Natural killer cell (primary cell): ENCODE measurements around the gene PAPOLA. TPM values are rescaled to one million over a fixed set of nuclear protein-coding genes. Genes with fewer than 3 reads are reported as not detected.
"Not testable (repeated sequence)": the region's sequence is repeated elsewhere in the genome, so short reads cannot be mapped to it uniquely, and the experiment has no call there.

Source experiments
- ATAC-seq, 3 donors: fragments of 150-1000 bp in 2 of 3; fragments of 200-7000 bp in 1 of 3; cut with Tn5 transposase; 1 replicate in 1 of 3; 2 replicates in 2 of 3; pipeline ENCODE4 v1.10.0; 2021; ENCODE audit warnings: mild to moderate bottlenecking in 2 of 3, moderate library complexity in 2 of 3
- DNase-seq, 2 donors: peaks; one replicate each; pipeline versions ENCODE4 v3.0.0 to v3.0.0-alpha.2; 2013 to 2021; ENCODE audit warnings: mixed read lengths in 1 of 2
- H3K27ac ChIP-seq: one replicate; pipeline ENCODE4 v1.5.1; 2013; ENCODE audit warnings: mild to moderate bottlenecking, low read length
- H3K27me3 ChIP-seq: one replicate; pipeline ENCODE4 v1.6.1; 2013; ENCODE audit warnings: low read length; ENCODE audit not compliant: control insufficient read depth, insufficient read depth
- H3K36me3 ChIP-seq: one replicate; pipeline ENCODE4 v1.6.1; 2013; ENCODE audit warnings: low read length; ENCODE audit not compliant: control insufficient read depth, insufficient read depth
- H3K4me1 ChIP-seq: one replicate; pipeline ENCODE4 v1.6.1; 2013; ENCODE audit warnings: low read length; ENCODE audit not compliant: control insufficient read depth, insufficient read depth
- H3K4me3 ChIP-seq: one replicate; pipeline ENCODE4 v1.5.1; 2013; ENCODE audit warnings: low read length
- H3K9me3 ChIP-seq: one replicate; pipeline ENCODE4 v1.6.1; 2013; ENCODE audit warnings: low read length; ENCODE audit not compliant: control insufficient read depth, insufficient read depth
- H3K27ac Mint-ChIP-seq, 2 donors: one replicate each; pipeline ENCODE4 v1.8.0; 2022; ENCODE audit warnings: mild to moderate bottlenecking in 2 of 2, mixed read lengths in 2 of 2, moderate library complexity in 1 of 2
- H3K27me3 Mint-ChIP-seq, 2 donors: one replicate each; pipeline ENCODE4 v1.8.0; 2022; ENCODE audit warnings: low read depth in 2 of 2, mixed read lengths in 2 of 2
- H3K36me3 Mint-ChIP-seq: one replicate; pipeline ENCODE4 v1.8.0; 2022; ENCODE audit warnings: mixed read lengths
- H3K4me1 Mint-ChIP-seq, 2 donors: one replicate each; pipeline ENCODE4 v1.8.0; 2022; ENCODE audit warnings: mixed read lengths in 2 of 2
- H3K4me3 Mint-ChIP-seq: one replicate; pipeline ENCODE4 v1.8.0; 2022; ENCODE audit warnings: mild to moderate bottlenecking, moderate library complexity, mixed read lengths
- H3K9me3 Mint-ChIP-seq, 2 donors: one replicate each; pipeline ENCODE4 v1.8.0; 2022; ENCODE audit warnings: mixed read lengths in 2 of 2
- CTCF ChIP-seq: fragments of 200-600 bp; IDR thresholded peaks from one replicate; pipeline ENCODE4 v1.8.0; 2022; ENCODE audit warnings: antibody characterized with exemption
- WGBS: methylation state at CpG from one replicate; pipeline ENCODE4 v1.1.7; 2013; ENCODE audit warnings: missing lambda C conversion rate; ENCODE audit not compliant: insufficient coverage; 5-methylcytosine and 5-hydroxymethylcytosine counted together
- intact Hi-C: fragments of 100-400 bp; cut with micrococcal nuclease; formaldehyde crosslinking; loops from one replicate; pipeline ENCODE4 v1.14.2; 2022
- total RNA-seq, 4 donors: library from RNA; stranded (reverse); fragments of 120-200 nt in 1 of 4; gene quantifications; one replicate each; pipeline versions ENCODE4 v1.2.3 to v1.2.4, GENCODE V29; 2013 to 2022

The PAPOLA gene
- total RNA-seq, 3 donors from 2014 or later (not counting 1 experiment from before 2014, with no cell fraction given): 200 to 225 (median 224) TPM

DNA sequence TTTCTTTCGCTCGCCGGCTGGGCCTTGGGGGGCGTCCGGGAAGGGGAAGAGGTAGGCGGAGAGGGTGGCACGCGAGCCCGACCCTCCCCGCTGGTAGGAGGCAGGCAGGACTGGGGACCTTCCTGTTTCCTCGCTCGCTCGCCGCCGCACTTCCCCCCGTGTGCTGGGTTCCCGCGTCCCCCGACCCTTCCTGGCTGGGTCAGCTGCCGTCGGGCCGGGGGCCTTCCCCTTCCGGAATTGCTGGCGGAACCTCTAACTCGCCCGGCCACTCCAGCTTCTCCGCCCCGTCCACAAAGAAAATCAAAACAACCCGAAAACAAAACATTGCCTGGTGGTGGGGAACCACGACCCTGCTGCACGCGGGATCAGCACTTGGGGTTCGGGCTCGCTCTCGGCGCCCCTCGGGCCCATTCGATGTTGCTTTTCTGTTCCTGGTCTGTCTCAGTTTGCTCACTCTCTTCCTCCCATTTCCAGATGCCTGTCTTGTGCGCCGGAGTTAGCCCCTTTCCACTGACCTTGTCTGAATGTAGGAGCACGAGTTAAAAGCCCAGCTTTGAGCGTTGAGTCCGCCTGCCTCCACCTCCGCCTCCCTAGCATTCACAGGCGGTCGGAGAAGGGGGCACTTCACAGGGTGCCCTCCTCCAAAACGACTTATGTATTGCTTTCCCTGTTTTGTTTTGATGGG, 581 bp downstream of the PAPOLA start:
- 0% methylated on average over 43 of the region's 47 CpGs for WGBS
- H3K4me3 Mint-ChIP-seq: peak overlapping the region; percentile 90
- Histone ChIP-seq H3K27ac (peak overlapping the region; percentile 99), H3K4me1 (peaks cover 36% of the 10 kb centered on the region), H3K27me3 (no peaks in the 10 kb centered on the region), H3K9me3 (no peaks in the 10 kb centered on the region), H3K36me3 (no peaks in the 10 kb centered on the region), H3K4me3 (peak overlapping the region; percentile 100)
- no peaks in the 10 kb centered on the region for H3K36me3 Mint-ChIP-seq
- H3K9me3 Mint-ChIP-seq: no peaks in the 10 kb centered on the region
- intact Hi-C loops: loop anchor here (5.0 kb wide), 1 partner anchor 295 kb away; the partner anchor contains the start of gene VRK1
- ATAC-seq (peak; percentile 35 to 66 (median 43)), DNase-seq (peak in 1 of 2 donors; percentile 41)
- peaks cover 13% of the 10 kb centered on the region in 2 donors for H3K27me3 Mint-ChIP-seq
- no peak for TF ChIP-seq CTCF
- peak overlapping the region; percentile 90 to 99 for H3K27ac Mint-ChIP-seq
- peaks cover 41 to 58% of the 10 kb centered on the region in 2 donors for H3K4me1 Mint-ChIP-seq

- H3K36me3 Mint-ChIP-seq: no peaks in the 10 kb centered on the region
- peaks cover 46 to 63% of the 10 kb centered on the region in 2 donors for H3K4me1 Mint-ChIP-seq
- Histone ChIP-seq H3K36me3 (no peaks in the 10 kb centered on the region), H3K4me1 (peaks cover 39% of the 10 kb centered on the region), H3K9me3 (no peaks in the 10 kb centered on the region), H3K4me3 (peak overlapping the region; percentile 100), H3K27ac (peak overlapping the region; percentile 99), H3K27me3 (no peaks in the 10 kb centered on the region)
- intact Hi-C loops: loop anchor here (5.0 kb wide), 1 partner anchor 294 kb away; the partner anchor contains the start of gene VRK1
- H3K27me3 Mint-ChIP-seq: peaks cover 8 to 9% of the 10 kb centered on the region in 2 donors
- DNase-seq (no peak), ATAC-seq (no peak)
- H3K4me3 Mint-ChIP-seq: peak overlapping the region; percentile 90
- no peak for TF ChIP-seq CTCF
- 14% methylated on average over 4 of the region's 5 CpGs for WGBS
- no peaks in the 10 kb centered on the region for H3K9me3 Mint-ChIP-seq
- H3K27ac Mint-ChIP-seq: peak overlapping the region; percentile 90 to 99
Measured at GRCh38 chr14:96503306-96503679, 1.1 kb downstream of the PAPOLA start.

DNA sequence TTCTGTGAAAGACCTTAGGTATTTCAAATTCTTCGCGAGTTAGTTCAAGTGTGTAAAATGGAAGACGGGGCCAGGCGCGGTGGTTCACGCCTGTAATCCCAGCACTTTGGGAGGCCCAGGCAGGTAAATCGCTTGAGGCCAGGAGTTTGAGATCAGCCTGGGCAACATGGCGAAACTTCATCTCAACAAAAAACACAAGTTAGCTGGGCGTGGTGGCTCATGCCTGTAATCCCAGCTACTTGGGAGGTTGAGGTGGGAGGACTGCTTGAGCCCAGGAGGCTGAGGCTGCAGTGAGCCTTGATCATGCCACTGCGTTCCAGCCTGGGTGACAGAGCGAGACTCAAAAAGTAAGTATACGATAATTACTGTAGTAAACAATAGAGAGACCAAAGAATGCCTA, 2.2 kb downstream of the PAPOLA start:
- not testable (repeated sequence) for H3K4me3 ChIP-seq, H3K9me3 Mint-ChIP-seq, H3K27me3 Mint-ChIP-seq, H3K36me3 ChIP-seq, H3K27ac ChIP-seq, ATAC-seq, DNase-seq, H3K27me3 ChIP-seq, H3K36me3 Mint-ChIP-seq, H3K9me3 ChIP-seq
- Mint-ChIP-seq H3K27ac (peak overlapping the region; percentile 90 to 99), H3K4me3 (peak overlapping the region; percentile 90), H3K4me1 (peaks cover 57 to 74% of the 10 kb centered on the region in 2 donors)
- intact Hi-C loops: loop anchor here (5.0 kb wide), 1 partner anchor 293 kb away; the partner anchor contains the start of gene VRK1
- WGBS: 92% methylated on average over 12 of the region's 12 CpGs
- H3K4me1 ChIP-seq: peaks cover 43% of the 10 kb centered on the region

DNA sequence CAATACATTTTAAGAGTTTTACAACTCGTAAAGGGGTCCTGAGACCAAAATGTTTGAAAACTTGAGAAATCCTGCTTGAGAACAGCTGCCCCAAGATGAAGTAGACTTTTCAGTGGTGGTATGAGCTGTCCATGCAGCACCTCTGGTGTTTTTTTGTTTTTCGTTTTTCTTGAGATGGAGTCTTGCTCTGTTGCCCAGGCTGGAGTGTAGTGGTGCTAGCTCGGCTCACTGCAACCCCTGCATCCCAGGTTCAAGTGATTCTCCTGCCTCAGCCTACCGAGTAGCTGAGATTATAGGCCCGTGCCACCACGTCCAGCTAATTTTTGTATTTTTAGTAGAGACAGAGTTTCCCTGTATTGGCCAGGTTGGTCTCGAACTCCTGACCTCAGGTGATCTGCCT, 5.5 kb downstream of the PAPOLA start:
- Mint-ChIP-seq H3K4me3 (no peak overlapping the region), H3K27me3 (no peaks in the 10 kb centered on the region), H3K4me1 (peaks cover 83 to 89% of the 10 kb centered on the region in 2 donors), H3K27ac (peak overlapping the region; percentile 71 to 73), H3K9me3 (no peaks in the 10 kb centered on the region), H3K36me3 (no peaks in the 10 kb centered on the region)
- Histone ChIP-seq H3K4me3 (no peak overlapping the region), H3K36me3 (no peaks in the 10 kb centered on the region), H3K27ac (no peak overlapping the region), H3K27me3 (no peaks in the 10 kb centered on the region), H3K4me1 (peaks cover 34% of the 10 kb centered on the region), H3K9me3 (no peaks in the 10 kb centered on the region)
- ATAC-seq: no peak
- TF ChIP-seq CTCF: no peak
- no peak for DNase-seq
- intact Hi-C loops: no loop called here
- 86% methylated on average over 7 of the region's 7 CpGs for WGBS
